ENCODE data around the gene SPECC1.

- TF ChIP-seq CTCF (IDR thresholded peaks at IDR 0.05; ENCODE audit: extremely low read depth in 1 of 2, insufficient read depth in 1 of 2, low read depth in 1 of 2, low read length in 2 of 2) (no peak), POLR2AphosphoS5 (IDR thresholded peaks at IDR 0.05; ENCODE audit: insufficient read depth, low read depth, low read length) (no peak), EZH2 (IDR thresholded peaks at IDR 0.05; ENCODE audit: borderline replicate concordance, low read depth, low read length, severe bottlenecking) (no peak), POLR2A (IDR thresholded peaks at IDR 0.05; ENCODE audit: low read depth, low read length) (no peak), JUN (IDR thresholded peaks at IDR 0.05; ENCODE audit: borderline replicate concordance, insufficient read depth, insufficient read length, low read depth) (no peak), MAX (IDR thresholded peaks at IDR 0.05; ENCODE audit: insufficient read depth, insufficient read length) (no peak)
Observed at GRCh38 chr17:20010936-20011335, 1.8 kb downstream of the SPECC1 start.
